Esophagus squamous epithelium (tissue), 4 donors: ENCODE measurements around the gene OTUD6A.

Source experiments
- CTCF ChIP-seq, 6 experiments: fragments of 450-650 bp in 4 of 6; fragments of 200-600 bp in 2 of 6; sonication (generic) in 2 of 6; IDR thresholded peaks; one replicate each; pipeline ENCODE4 v1.5.1; 2016 to 2019; ENCODE audit warnings: antibody characterized with exemption in 6 of 6, mild to moderate bottlenecking in 4 of 6, moderate library complexity in 4 of 6
- POLR2A ChIP-seq, 4 donors: fragments of 450-650 bp; IDR thresholded peaks; one replicate each; pipeline ENCODE4 v1.6.1; 2017; ENCODE audit warnings: antibody characterized with exemption in 4 of 4, mild to moderate bottlenecking in 4 of 4, moderate library complexity in 3 of 4

- TF ChIP-seq CTCF (IDR thresholded peaks at IDR 0.05) (no peak), POLR2A (IDR thresholded peaks at IDR 0.05) (no peak)
Observed at GRCh38 chrX:70062076-70062475, at the start of gene OTUD6A.
